ENCODE measurements around the gene COLQ.

GRCh38 chr3:15542614-15543013, 21.1 kb upstream of the COLQ start:
- TF ChIP-seq POLR2A (IDR thresholded peaks at IDR 0.05) (no peak), CTCF (IDR thresholded peaks at IDR 0.05) (no peak)

Data from heart left ventricle (tissue), 13 donors.